GM10266 (cell line): ENCODE data around the gene NAA16.
"Not testable (repeated sequence)": the region's sequence is repeated elsewhere in the genome, so short reads cannot be mapped to it uniquely, and the experiment has no call there.

ENCODE experiments used
- DNase-seq: peaks from one replicate; pipeline ENCODE4 v3.0.0; 2012; ENCODE audit errors: extremely low spot score
- CTCF ChIP-seq: IDR thresholded peaks from 2 replicates; pipeline ENCODE4 v1.5.1; 2012; ENCODE audit warnings: mild to moderate bottlenecking, low read depth; ENCODE audit not compliant: control insufficient read depth, insufficient read depth; ENCODE audit errors: missing control alignments

NAA16 gene

GRCh38 chr13:41419206-41419605 lies 108.1 kb downstream of the NAA16 start:
- no peak for DNase-seq
- TF ChIP-seq CTCF = no peak

- no peak for TF ChIP-seq CTCF
- no peak for DNase-seq
These were observed 109.1 kb downstream of the NAA16 start for GRCh38 chr13:41420146-41420545.

GRCh38 chr13:41421330-41421729 lies 110.3 kb downstream of the NAA16 start:
- not testable (repeated sequence) for DNase-seq

- not testable (repeated sequence) for DNase-seq
These were observed 110.9 kb downstream of the NAA16 start for GRCh38 chr13:41421983-41422382.

GRCh38 chr13:41423259-41423658 lies 112.2 kb downstream of the NAA16 start:
- DNase-seq = not testable (repeated sequence)

GRCh38 chr13:41424675-41425074 lies 113.6 kb downstream of the NAA16 start:
- DNase-seq = not testable (repeated sequence)

- no peak for DNase-seq
- TF ChIP-seq CTCF = no peak
These were observed 115.0 kb downstream of the NAA16 start for GRCh38 chr13:41426047-41426446.
